NCI-H82 treated with DMSO at 0.1 percent for 48 hours (cell line): Measurements from ENCODE around the gene PTTG1IP.

Source experiments
- DNase-seq: peaks from one replicate; lab custom pipeline; 2025; ENCODE audit not compliant: unreplicated experiment; lab: John Stamatoyannopoulos, UW

PTTG1IP gene

GRCh38 chr21:44828362-44829056 lies 45.0 kb downstream of the PTTG1IP start:
- no peak for DNase-seq

- no peak for DNase-seq
Measured at GRCh38 chr21:44823179-44823660, 50.3 kb downstream of the PTTG1IP start.

GRCh38 chr21:44822484-44823178 lies 50.9 kb downstream of the PTTG1IP start:
- DNase-seq: no peak

- DNase-seq: no peak
Measured at GRCh38 chr21:44820851-44821250, 52.6 kb downstream of the PTTG1IP start.

GRCh38 chr21:44819283-44820243 lies 53.9 kb downstream of the PTTG1IP start:
- DNase-seq: no peak

GRCh38 chr21:44818640-44819011 lies 54.9 kb downstream of the PTTG1IP start:
- no peak for DNase-seq

GRCh38 chr21:44817914-44818639 lies 55.4 kb downstream of the PTTG1IP start, which contains the start of gene SUMO3:
TSS of gene SUMO3 (minus strand) at chr21:44818062. CDS start at chr21:44817968, 94 bp downstream.
- DNase-seq: no peak

GRCh38 chr21:44817506-44817880 lies 56.0 kb downstream of the PTTG1IP start:
- DNase-seq: peak; percentile 35

GRCh38 chr21:44816761-44817505 lies 56.6 kb downstream of the PTTG1IP start:
- DNase-seq: no peak

GRCh38 chr21:44815852-44816628 lies 57.5 kb downstream of the PTTG1IP start:
- DNase-seq: no peak

- DNase-seq: no peak
Measured at GRCh38 chr21:44815225-44815624, 58.3 kb downstream of the PTTG1IP start.

GRCh38 chr21:44814498-44815023 lies 58.9 kb downstream of the PTTG1IP start:
- DNase-seq: no peak

GRCh38 chr21:44813727-44814126 lies 59.8 kb downstream of the PTTG1IP start:
- no peak for DNase-seq

- no peak for DNase-seq
Measured at GRCh38 chr21:44813149-44813548, 60.3 kb downstream of the PTTG1IP start.

GRCh38 chr21:44812640-44813039 lies 60.9 kb downstream of the PTTG1IP start:
- DNase-seq: no peak

GRCh38 chr21:44810779-44811178 lies 62.7 kb downstream of the PTTG1IP start:
- DNase-seq: no peak

GRCh38 chr21:44805859-44806258 lies 67.6 kb downstream of the PTTG1IP start:
- no peak for DNase-seq

GRCh38 chr21:44805226-44805625 lies 68.3 kb downstream of the PTTG1IP start:
- DNase-seq: no peak

- no peak for DNase-seq
Measured at GRCh38 chr21:44804762-44805161, 68.7 kb downstream of the PTTG1IP start.
